Measurements from ENCODE around the gene C17orf107. TPM values are rescaled to one million over a fixed set of nuclear protein-coding genes. Genes with fewer than 3 reads are reported as not detected.
"Not testable (repeated sequence)": the region's sequence is repeated elsewhere in the genome, so short reads cannot be mapped to it uniquely, and the experiment has no call there.

The C17orf107 gene
- total RNA-seq, 1 experiment from 2014 or later = 2.7 TPM

DNA sequence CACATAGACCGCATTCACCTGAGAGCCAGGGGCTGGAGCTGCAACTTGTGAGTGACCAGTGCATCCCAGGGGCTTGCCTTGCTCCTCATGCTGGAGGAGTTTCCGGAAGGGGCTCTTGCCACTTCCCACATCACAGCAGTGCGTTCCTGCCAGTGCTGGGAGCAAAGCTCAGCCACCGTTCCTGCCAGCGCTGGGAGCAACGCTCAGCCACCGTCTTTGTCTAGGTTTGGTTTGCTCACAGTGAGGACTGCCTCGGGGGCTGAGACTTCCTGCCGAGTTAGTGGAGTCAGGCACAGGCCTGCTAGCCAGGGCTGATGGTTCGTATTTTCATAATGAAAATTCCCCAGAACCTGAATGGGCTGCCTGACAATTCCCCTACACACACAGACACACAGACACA is 9.0 kb downstream of the C17orf107 start:
- no peaks in the 10 kb centered on the region for H3K9me3 ChIP-seq (ENCODE audit: low read depth, low read length, poor library complexity, severe bottlenecking)
- peaks cover 4% of the 10 kb centered on the region for H3K4me1 ChIP-seq (ENCODE audit: insufficient read depth, low read length, poor library complexity, severe bottlenecking)
- ChIA-PET POLR2A (ENCODE audit: low non-redundant PET) (no interaction called here), CTCF (no interaction called here)
- TF ChIP-seq CTCF (conservative IDR thresholded peaks at IDR 0.05; ENCODE audit: low read depth, low read length) (no peak), EZH2 (IDR thresholded peaks at IDR 0.05; ENCODE audit: borderline replicate concordance, low read depth, low read length, poor library complexity, severe bottlenecking) (no peak)
- intact Hi-C loops (cut with micrococcal nuclease; ENCODE audit: unreplicated experiment) = loop anchor here (2.0 kb wide), 1 partner anchor 154 kb away; no protein-coding TSS in a partner anchor
- no peaks in the 10 kb centered on the region for H3K27me3 ChIP-seq (replicated peaks; ENCODE audit: insufficient read depth, low read depth, low read length, poor library complexity)
- no peak overlapping the region for H3K4me3 ChIP-seq (ENCODE audit: low read depth, low read length, poor library complexity, severe bottlenecking)
- DNase-seq (ENCODE audit: low spot score) = peak; percentile 47
- no TSS peak for BruUV-seq (replicated peaks)
- H3K27ac ChIP-seq (ENCODE audit: low read depth, low read length, poor library complexity, severe bottlenecking) = no peak overlapping the region
- no peaks in the 10 kb centered on the region for H3K36me3 ChIP-seq (ENCODE audit: insufficient read depth, low read length, poor library complexity, severe bottlenecking)

GRCh38 chr17:4908711-4909496 is 9.6 kb downstream of the C17orf107 start:
- intact Hi-C loops (cut with micrococcal nuclease; ENCODE audit: unreplicated experiment) = loop anchor here (2.0 kb wide), 1 partner anchor 154 kb away; no protein-coding TSS in a partner anchor
- no peaks in the 10 kb centered on the region for H3K9me3 ChIP-seq (ENCODE audit: low read depth, low read length, poor library complexity, severe bottlenecking)
- H3K4me1 ChIP-seq (ENCODE audit: insufficient read depth, low read length, poor library complexity, severe bottlenecking) = peaks cover 4% of the 10 kb centered on the region
- no peaks in the 10 kb centered on the region for H3K27me3 ChIP-seq (replicated peaks; ENCODE audit: insufficient read depth, low read depth, low read length, poor library complexity)
- ChIA-PET CTCF (interaction anchor here (0.8 to 1.0 kb wide), 2 partner anchors 59 to 153 kb away, joined by 3 read pairs; partner anchors contain the start of gene SPAG7), POLR2A (ENCODE audit: low non-redundant PET) (interaction anchor here (0.6 kb wide), 1 partner anchor 17 kb away, joined by 4 read pairs; no protein-coding TSS in a partner anchor)
- no TSS peak for BruUV-seq (replicated peaks)
- H3K4me3 ChIP-seq (ENCODE audit: low read depth, low read length, poor library complexity, severe bottlenecking) = no peak overlapping the region
- no peak overlapping the region for H3K27ac ChIP-seq (ENCODE audit: low read depth, low read length, poor library complexity, severe bottlenecking)
- TF ChIP-seq EZH2 (IDR thresholded peaks at IDR 0.05; ENCODE audit: borderline replicate concordance, low read depth, low read length, poor library complexity, severe bottlenecking) (no peak), CTCF (conservative IDR thresholded peaks at IDR 0.05; ENCODE audit: low read depth, low read length) (peak; percentile 65)
- no peaks in the 10 kb centered on the region for H3K36me3 ChIP-seq (ENCODE audit: insufficient read depth, low read length, poor library complexity, severe bottlenecking)
- peak; percentile 81 for DNase-seq (ENCODE audit: low spot score)

- DNase-seq (ENCODE audit: low spot score) = peak; percentile 54
- BruUV-seq (replicated peaks) = no TSS peak
- POLR2A ChIA-PET (ENCODE audit: low non-redundant PET) = no interaction called here
- peaks cover 5% of the 10 kb centered on the region for H3K4me1 ChIP-seq (ENCODE audit: insufficient read depth, low read length, poor library complexity, severe bottlenecking)
- intact Hi-C loops (cut with micrococcal nuclease; ENCODE audit: unreplicated experiment) = no loop called here
- H3K9me3 ChIP-seq (ENCODE audit: low read depth, low read length, poor library complexity, severe bottlenecking) = no peaks in the 10 kb centered on the region
- TF ChIP-seq EZH2 (IDR thresholded peaks at IDR 0.05; ENCODE audit: borderline replicate concordance, low read depth, low read length, poor library complexity, severe bottlenecking) (no peak), CTCF (conservative IDR thresholded peaks at IDR 0.05; ENCODE audit: low read depth, low read length) (no peak)
- H3K27me3 ChIP-seq (replicated peaks; ENCODE audit: insufficient read depth, low read depth, low read length, poor library complexity) = no peaks in the 10 kb centered on the region
- H3K27ac ChIP-seq (ENCODE audit: low read depth, low read length, poor library complexity, severe bottlenecking) = no peak overlapping the region
- no peak overlapping the region for H3K4me3 ChIP-seq (ENCODE audit: low read depth, low read length, poor library complexity, severe bottlenecking)
- CTCF ChIA-PET = no interaction called here
- H3K36me3 ChIP-seq (ENCODE audit: insufficient read depth, low read length, poor library complexity, severe bottlenecking) = no peaks in the 10 kb centered on the region
Observed at GRCh38 chr17:4913994-4914393, 14.7 kb downstream of the C17orf107 start.

- H3K27me3 ChIP-seq (replicated peaks; ENCODE audit: insufficient read depth, low read depth, low read length, poor library complexity); DNase-seq (ENCODE audit: low spot score); H3K27ac ChIP-seq (ENCODE audit: low read depth, low read length, poor library complexity, severe bottlenecking); H3K9me3 ChIP-seq (ENCODE audit: low read depth, low read length, poor library complexity, severe bottlenecking); intact Hi-C loops (cut with micrococcal nuclease; ENCODE audit: unreplicated experiment); POLR2A ChIA-PET (ENCODE audit: low non-redundant PET); H3K4me1 ChIP-seq (ENCODE audit: insufficient read depth, low read length, poor library complexity, severe bottlenecking); CTCF ChIA-PET; H3K36me3 ChIP-seq (ENCODE audit: insufficient read depth, low read length, poor library complexity, severe bottlenecking); BruUV-seq (replicated peaks); H3K4me3 ChIP-seq (ENCODE audit: low read depth, low read length, poor library complexity, severe bottlenecking): not testable (repeated sequence)
Observed at GRCh38 chr17:4914551-4914950, 15.2 kb downstream of the C17orf107 start.
